HPDE6-E6E7 (cell line): ENCODE measurements around the gene TDO2.

Experiments used
- DNase-seq: peaks from one replicate; pipeline ENCODE4 v3.0.0; 2011; ENCODE audit warnings: missing footprints; ENCODE audit errors: extremely low spot score

Gene TDO2

GRCh38 chr4:155954118-155954685, 50.7 kb downstream of the TDO2 start:
- no peak for DNase-seq

DNA sequence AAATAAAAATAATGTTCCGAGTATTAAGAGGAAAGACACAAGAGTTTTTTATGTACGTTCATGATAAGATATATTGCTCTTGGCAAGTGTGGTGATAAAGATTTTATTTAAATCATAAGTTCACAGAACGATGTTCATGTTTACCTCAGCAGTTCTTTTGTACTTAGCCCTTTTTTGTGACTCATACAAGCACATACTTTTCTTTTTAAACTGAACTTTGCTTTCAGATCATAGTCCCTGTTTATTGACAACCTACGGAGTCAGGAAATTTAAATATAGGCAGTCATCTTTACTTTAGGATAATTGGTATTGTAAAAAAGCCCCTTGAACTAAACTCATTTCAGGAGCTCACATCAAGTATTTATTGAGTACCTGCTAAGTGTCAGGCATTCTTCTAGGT, 51.4 kb downstream of the TDO2 start:
- no peak for DNase-seq

DNA sequence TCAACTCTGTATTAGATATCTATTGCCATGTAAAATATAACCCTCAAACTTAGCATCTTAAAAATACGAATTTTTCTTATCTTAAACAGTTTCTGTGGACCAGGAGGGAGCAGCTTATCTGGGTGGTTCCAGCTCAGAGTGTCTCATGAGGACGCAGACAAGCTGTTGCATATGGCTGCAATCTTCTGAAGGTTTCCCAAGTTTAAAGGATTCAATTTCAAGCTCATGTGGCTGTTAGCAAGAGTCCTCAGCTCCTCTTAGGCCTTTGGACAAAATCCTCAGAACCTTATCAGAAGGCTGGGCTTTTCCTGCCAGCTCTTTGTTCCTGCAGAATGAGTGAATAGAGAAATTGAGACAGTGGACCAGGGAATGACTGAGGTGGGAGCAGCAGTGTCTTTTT, 53.0 kb downstream of the TDO2 start:
- DNase-seq: no peak

DNA sequence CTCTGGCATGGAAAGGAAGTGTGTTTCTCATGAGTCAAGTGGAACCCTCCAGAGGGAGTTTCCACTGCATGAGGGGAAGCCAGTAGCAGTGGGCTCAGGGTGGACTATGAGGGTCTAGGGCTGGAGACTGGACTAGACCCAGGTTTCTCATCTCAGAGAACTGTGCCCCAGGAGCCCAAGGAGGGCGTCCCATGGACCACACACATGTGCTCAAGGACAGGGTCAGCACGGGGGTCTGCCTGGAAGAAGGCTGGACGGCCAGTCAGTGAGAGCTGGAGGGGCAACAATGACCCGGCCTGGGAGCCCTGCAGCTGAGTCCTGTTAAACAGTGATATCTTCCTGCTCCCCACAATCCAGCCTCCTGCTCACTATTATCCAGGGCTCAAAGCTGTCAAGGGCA, 55.9 kb downstream of the TDO2 start:
- DNase-seq: no peak

- no peak for DNase-seq
Observed at GRCh38 chr4:155960522-155960921, 57.0 kb downstream of the TDO2 start.

GRCh38 chr4:155961575-155961974, 58.1 kb downstream of the TDO2 start:
- DNase-seq: no peak

DNA sequence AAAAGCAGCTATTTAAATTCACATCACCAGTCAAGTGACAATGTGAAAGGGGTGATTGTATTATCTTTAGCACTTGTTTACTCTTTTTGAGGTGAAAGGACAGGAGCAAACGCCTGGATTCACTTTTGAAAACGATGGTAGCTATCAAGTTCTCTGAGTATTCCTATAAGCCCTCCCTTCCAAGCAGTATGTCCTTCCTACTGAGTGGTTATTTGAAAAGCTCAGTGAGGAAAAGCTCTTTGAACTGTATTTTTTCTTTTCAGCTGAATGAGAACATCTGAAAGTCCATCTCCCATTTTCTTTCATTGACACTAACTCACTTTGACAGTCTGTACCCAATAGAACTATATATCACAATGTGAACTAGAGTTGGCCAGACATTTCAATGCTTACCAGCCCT, 59.3 kb downstream of the TDO2 start:
- DNase-seq: no peak

DNA sequence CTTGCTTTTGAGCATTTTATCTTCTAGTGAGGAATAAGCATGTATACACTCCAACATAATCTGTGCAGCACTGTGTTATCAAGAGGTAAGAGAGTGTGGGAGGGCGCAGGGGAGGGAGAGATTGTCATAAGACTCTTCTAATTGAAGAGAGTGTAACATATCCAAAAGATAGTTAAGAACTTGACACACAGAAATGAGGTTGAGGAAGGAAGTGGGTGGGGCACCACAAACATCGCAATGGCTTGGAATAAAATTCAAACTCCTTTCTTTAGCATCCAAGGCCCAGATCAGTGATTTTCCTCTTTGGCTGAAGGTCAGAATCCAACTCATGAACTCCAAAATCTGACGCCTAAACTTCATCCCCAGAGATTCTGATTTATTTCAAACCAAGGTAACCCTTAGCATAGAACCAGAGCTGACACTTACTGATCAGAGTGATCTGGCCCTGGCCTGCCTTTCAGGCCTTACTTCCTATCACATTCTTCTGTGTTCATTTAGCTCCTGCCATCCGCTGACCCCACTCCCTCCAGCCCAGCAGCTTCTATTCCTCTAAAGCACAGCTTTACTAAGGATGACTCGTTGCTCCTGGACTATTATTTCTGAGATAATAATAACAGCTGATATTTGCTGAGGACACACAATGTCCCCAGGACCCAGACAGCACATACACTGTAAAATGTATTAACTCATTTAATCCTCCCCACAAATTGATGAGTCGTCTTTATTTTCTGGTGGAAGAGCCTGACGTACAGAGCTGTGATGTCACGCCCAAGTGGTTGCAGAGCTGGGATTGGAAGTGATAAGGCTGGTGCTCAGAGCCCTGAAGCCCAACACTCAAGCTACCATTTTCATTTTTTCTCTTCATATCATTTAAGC, 60.8 kb downstream of the TDO2 start:
- no peak for DNase-seq

DNA sequence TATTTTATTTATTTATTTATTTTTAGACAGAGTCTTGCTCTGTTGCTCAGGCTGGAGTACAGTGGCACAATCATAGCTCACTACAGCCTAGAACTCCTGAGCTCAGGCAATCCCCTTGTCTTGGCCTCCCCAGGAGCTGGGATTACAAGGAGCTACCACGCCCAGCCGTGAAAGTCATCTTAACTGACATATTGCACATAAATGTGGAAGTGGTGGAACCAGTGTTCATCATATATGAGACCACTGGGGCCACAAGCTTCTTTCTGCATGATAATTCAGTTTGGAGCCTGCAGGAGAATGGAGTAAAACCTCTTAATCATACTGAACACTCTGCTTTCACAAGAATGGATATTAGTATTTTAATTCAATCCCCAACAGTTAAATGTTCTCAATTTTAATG, 62.7 kb downstream of the TDO2 start:
- no peak for DNase-seq

GRCh38 chr4:155966731-155967395, 63.4 kb downstream of the TDO2 start:
- no peak for DNase-seq
